Skeletal muscle satellite cell (primary cell): ENCODE results near the gene IL2RA.

Source experiments
- H3K27me3 ChIP-seq: 2 replicates; pipeline ENCODE4 v1.7.0; 2013; ENCODE audit warnings: low read length; ENCODE audit not compliant: control insufficient read depth, insufficient read depth
- H3K36me3 ChIP-seq: 2 replicates; pipeline ENCODE4 v1.7.0; 2013; ENCODE audit warnings: mild to moderate bottlenecking, control low read depth, low read length; ENCODE audit not compliant: insufficient read depth
- H3K4me1 ChIP-seq: 2 replicates; pipeline ENCODE4 v1.7.0; 2013; ENCODE audit warnings: low read length; ENCODE audit not compliant: control insufficient read depth, insufficient read depth
- H3K4me2 ChIP-seq: 2 replicates; pipeline ENCODE4 v1.7.0; 2013; ENCODE audit warnings: mild to moderate bottlenecking, low read length
- H3K4me3 ChIP-seq: 2 replicates; pipeline ENCODE4 v1.7.0; 2013; ENCODE audit warnings: low read length
- H3K9ac ChIP-seq: 2 replicates; pipeline ENCODE4 v1.7.0; 2013; ENCODE audit warnings: mild to moderate bottlenecking, low read depth, low read length, moderate library complexity
- H3K9me3 ChIP-seq: replicated peaks from 2 replicates; pipeline ENCODE4 v1.7.0; 2013; ENCODE audit warnings: mild to moderate bottlenecking, control low read depth, low read length

The IL2RA gene

GRCh38 chr10:5983774-5984173 lies 78.4 kb downstream of the IL2RA start:
- H3K4me2 ChIP-seq, result no peak overlapping the region
- no peak overlapping the region for H3K9ac ChIP-seq
- no peaks in the 10 kb centered on the region for H3K9me3 ChIP-seq
- no peaks in the 10 kb centered on the region for H3K36me3 ChIP-seq
- H3K4me3 ChIP-seq, result no peak overlapping the region
- H3K27me3 ChIP-seq, result peaks cover 51% of the 10 kb centered on the region
- no peaks in the 10 kb centered on the region for H3K4me1 ChIP-seq

GRCh38 chr10:5981529-5981928 lies 80.6 kb downstream of the IL2RA start:
- Histone ChIP-seq H3K36me3 (no peaks in the 10 kb centered on the region), H3K9me3 (no peaks in the 10 kb centered on the region), H3K4me3 (no peak overlapping the region), H3K27me3 (peaks cover 39% of the 10 kb centered on the region), H3K9ac (no peak overlapping the region), H3K4me2 (no peak overlapping the region), H3K4me1 (peaks cover 1% of the 10 kb centered on the region)

- peaks cover 19% of the 10 kb centered on the region for H3K27me3 ChIP-seq
- no peak overlapping the region for H3K9ac ChIP-seq
- no peaks in the 10 kb centered on the region for H3K9me3 ChIP-seq
- H3K36me3 ChIP-seq, result no peaks in the 10 kb centered on the region
- peaks cover 8% of the 10 kb centered on the region for H3K4me1 ChIP-seq
- H3K4me3 ChIP-seq, result peak overlapping the region; percentile 98
- H3K4me2 ChIP-seq, result peak overlapping the region; percentile 99
These were observed 84.0 kb downstream of the IL2RA start for GRCh38 chr10:5978230-5978489.

- Histone ChIP-seq H3K4me1 (peaks cover 8% of the 10 kb centered on the region), H3K36me3 (no peaks in the 10 kb centered on the region), H3K9me3 (no peaks in the 10 kb centered on the region), H3K27me3 (peaks cover 17% of the 10 kb centered on the region), H3K4me3 (peak within 1 kb of the TSS; percentile 98), H3K4me2 (peak within 1 kb of the TSS; percentile 99), H3K9ac (peak within 1 kb of the TSS; percentile 54)
These were observed 84.5 kb downstream of the IL2RA start, which contains the start of gene IL15RA for GRCh38 chr10:5977471-5978229. Gene IL15RA, minus strand, starts transcription at chr10:5977543. Its CDS starts 51 bp downstream, at chr10:5977492.

GRCh38 chr10:5976512-5977470 lies 85.4 kb downstream of the IL2RA start:
- Histone ChIP-seq H3K9me3 (no peaks in the 10 kb centered on the region), H3K4me1 (peaks cover 8% of the 10 kb centered on the region), H3K36me3 (no peaks in the 10 kb centered on the region), H3K4me2 (peak overlapping the region; percentile 99), H3K4me3 (peak overlapping the region; percentile 98), H3K9ac (peak overlapping the region; percentile 54), H3K27me3 (peaks cover 17% of the 10 kb centered on the region)

- Histone ChIP-seq H3K9me3 (no peaks in the 10 kb centered on the region), H3K27me3 (peaks cover 17% of the 10 kb centered on the region), H3K4me3 (peak overlapping the region; percentile 98), H3K4me1 (peaks cover 8% of the 10 kb centered on the region), H3K36me3 (no peaks in the 10 kb centered on the region), H3K9ac (peak overlapping the region; percentile 54), H3K4me2 (peak overlapping the region; percentile 99)
These were observed 86.3 kb downstream of the IL2RA start for GRCh38 chr10:5975641-5976473.

- no peak overlapping the region for H3K4me2 ChIP-seq
- H3K36me3 ChIP-seq, result no peaks in the 10 kb centered on the region
- H3K4me1 ChIP-seq, result peaks cover 8% of the 10 kb centered on the region
- H3K9ac ChIP-seq, result no peak overlapping the region
- H3K9me3 ChIP-seq, result no peaks in the 10 kb centered on the region
- peaks cover 5% of the 10 kb centered on the region for H3K27me3 ChIP-seq
- no peak overlapping the region for H3K4me3 ChIP-seq
These were observed 89.1 kb downstream of the IL2RA start for GRCh38 chr10:5973069-5973468.

- no peak overlapping the region for H3K4me3 ChIP-seq
- no peaks in the 10 kb centered on the region for H3K36me3 ChIP-seq
- no peaks in the 10 kb centered on the region for H3K9me3 ChIP-seq
- H3K4me1 ChIP-seq, result peaks cover 8% of the 10 kb centered on the region
- H3K27me3 ChIP-seq, result peaks cover 4% of the 10 kb centered on the region
- H3K9ac ChIP-seq, result no peak overlapping the region
- no peak overlapping the region for H3K4me2 ChIP-seq
These were observed 90.3 kb downstream of the IL2RA start for GRCh38 chr10:5971886-5972285.

- H3K4me1 ChIP-seq, result peaks cover 6% of the 10 kb centered on the region
- no peaks in the 10 kb centered on the region for H3K9me3 ChIP-seq
- no peak overlapping the region for H3K4me3 ChIP-seq
- no peaks in the 10 kb centered on the region for H3K36me3 ChIP-seq
- H3K4me2 ChIP-seq, result no peak overlapping the region
- H3K27me3 ChIP-seq, result peaks cover 5% of the 10 kb centered on the region
- no peak overlapping the region for H3K9ac ChIP-seq
These were observed 90.8 kb downstream of the IL2RA start for GRCh38 chr10:5971315-5971832.

- Histone ChIP-seq H3K4me3 (no peak overlapping the region), H3K9me3 (no peaks in the 10 kb centered on the region), H3K4me2 (no peak overlapping the region), H3K4me1 (no peaks in the 10 kb centered on the region), H3K36me3 (no peaks in the 10 kb centered on the region), H3K27me3 (peaks cover 8% of the 10 kb centered on the region), H3K9ac (no peak overlapping the region)
These were observed 91.6 kb downstream of the IL2RA start for GRCh38 chr10:5970527-5970926.

GRCh38 chr10:5970066-5970465 lies 92.1 kb downstream of the IL2RA start:
- Histone ChIP-seq H3K4me3 (no peak overlapping the region), H3K9ac (no peak overlapping the region), H3K36me3 (no peaks in the 10 kb centered on the region), H3K9me3 (no peaks in the 10 kb centered on the region), H3K4me2 (no peak overlapping the region), H3K27me3 (peaks cover 8% of the 10 kb centered on the region), H3K4me1 (no peaks in the 10 kb centered on the region)
